ENCODE results near the gene OR13J1. TPM values are rescaled to one million over a fixed set of nuclear protein-coding genes. Genes with fewer than 3 reads are reported as not detected.

The OR13J1 gene
- polyA plus RNA-seq, 3 donors: not detected

Other genes with a start within 250 kb of the OR13J1 start
- 1 to 10 TPM in 2 of 3 donors, under 1 TPM in 1; 0.58 to 3.3 (median 1.0) TPM for gene SIT1, start 219.5 kb downstream of the OR13J1 start, polyA plus RNA-seq
- 10 to 100 TPM in 2 of 3 donors, not detected in 1; 37.0 to 41.8 TPM for gene RMRP, start 212.4 kb downstream of the OR13J1 start, polyA plus RNA-seq
- 100 to 1,000 TPM in 1 of 3 donors, 10 to 100 TPM in 2; 35.5 to 121 (median 54.4) TPM for gene CCDC107, start 212.1 kb downstream of the OR13J1 start, polyA plus RNA-seq
- under 1 TPM; 0.22 to 0.82 (median 0.66) TPM for gene ARHGEF39, start 205.2 kb downstream of the OR13J1 start, polyA plus RNA-seq
- 10 to 100 TPM in 1 of 3 donors, 1 to 10 TPM in 2; 2.2 to 45.4 (median 7.4) TPM for gene CA9, start 196.5 kb downstream of the OR13J1 start, polyA plus RNA-seq
- 100 to 1,000 TPM in 2 of 3 donors, 10 to 100 TPM in 1; 59.0 to 552 (median 253) TPM for gene TPM2, start 180.5 kb downstream of the OR13J1 start, polyA plus RNA-seq
- gene TLN1, start 138.2 kb downstream of the OR13J1 start, polyA plus RNA-seq: 100 to 1,000 TPM in 2 of 3 donors, 10 to 100 TPM in 1; 72.4 to 310 (median 201) TPM
- 10 to 100 TPM; 23.1 to 37.0 (median 33.0) TPM for gene CREB3, start 137.7 kb downstream of the OR13J1 start, polyA plus RNA-seq
- 10 to 100 TPM; 24.0 to 48.8 (median 36.8) TPM for gene GBA2, start 121.2 kb downstream of the OR13J1 start, polyA plus RNA-seq
- 10 to 100 TPM in 1 of 3 donors, 1 to 10 TPM in 2; 7.3 to 16.0 (median 9.9) TPM for gene RGP1, start 121.1 kb downstream of the OR13J1 start, polyA plus RNA-seq
- under 1 TPM in 2 of 3 donors, not detected in 1; 0.30 to 1.00 TPM for gene MSMP, start 116.1 kb downstream of the OR13J1 start, polyA plus RNA-seq
- gene NPR2, start 78.8 kb downstream of the OR13J1 start, polyA plus RNA-seq: 10 to 100 TPM in 2 of 3 donors, 1 to 10 TPM in 1; 4.9 to 27.1 (median 18.3) TPM
- under 1 TPM; 0.78 to 0.90 (median 0.80) TPM for gene SPAG8, start 58.1 kb downstream of the OR13J1 start, polyA plus RNA-seq
- 100 to 1,000 TPM in 1 of 3 donors, 10 to 100 TPM in 2; 54.7 to 111 (median 63.3) TPM for gene HINT2, start 55.4 kb downstream of the OR13J1 start, polyA plus RNA-seq
- under 1 TPM in 1 of 3 donors, not detected in 2; 0.03 TPM for gene FAM221B, start 41.7 kb downstream of the OR13J1 start, polyA plus RNA-seq
- gene TMEM8B, start 41.2 kb downstream of the OR13J1 start, polyA plus RNA-seq: 1 to 10 TPM; 4.5 to 5.6 (median 5.1) TPM
- 1 to 10 TPM; 3.6 to 9.4 (median 4.1) TPM for gene HRCT1, start 35.8 kb upstream of the OR13J1 start, polyA plus RNA-seq
- gene SPAAR, start 39.1 kb upstream of the OR13J1 start, polyA plus RNA-seq: 10 to 100 TPM in 2 of 3 donors, 1 to 10 TPM in 1; 1.5 to 16.9 (median 14.6) TPM
- not detected for gene OR2S2, start 87.8 kb upstream of the OR13J1 start, polyA plus RNA-seq
- gene RECK, start 166.5 kb upstream of the OR13J1 start, polyA plus RNA-seq: 10 to 100 TPM in 1 of 3 donors, 1 to 10 TPM in 2; 1.6 to 11.5 (median 7.4) TPM